Mesendoderm (in vitro differentiated cells): ENCODE data around the gene IFI6. TPM values are rescaled to one million over a fixed set of nuclear protein-coding genes. Genes with fewer than 3 reads are reported as not detected.

Experiments used
- DNase-seq: peaks from one replicate; pipeline ENCODE4 v3.0.0; 2013
- H2AK5ac ChIP-seq: 2 replicates; pipeline ENCODE4 v1.6.1; 2013; ENCODE audit warnings: low read length, inconsistent platforms
- H2BK120ac ChIP-seq: 2 replicates; pipeline ENCODE4 v1.6.1; 2013; ENCODE audit warnings: low read depth, mild to moderate bottlenecking, low read length, moderate library complexity, mixed read lengths
- H2BK15ac ChIP-seq: replicated peaks from 2 replicates; pipeline ENCODE4 v1.6.1; 2013; ENCODE audit warnings: low read depth, mild to moderate bottlenecking, moderate library complexity
- H2BK5ac ChIP-seq: 2 replicates; pipeline ENCODE4 v1.6.1; 2013; ENCODE audit warnings: low read length, inconsistent platforms
- H3K18ac ChIP-seq: 2 replicates; pipeline ENCODE4 v1.6.1; 2013; ENCODE audit warnings: mild to moderate bottlenecking, low read length, mixed read lengths
- H3K23ac ChIP-seq: one replicate; pipeline ENCODE4 v1.6.1; 2013; ENCODE audit warnings: low read length
- H3K27ac ChIP-seq: 2 replicates; pipeline ENCODE4 v1.5.1; 2013; ENCODE audit warnings: low read depth, mild to moderate bottlenecking, inconsistent platforms, low read length, moderate library complexity
- H3K27me3 ChIP-seq: 2 replicates; pipeline ENCODE4 v1.6.1; 2013; ENCODE audit warnings: low read length, control low read depth, mild to moderate bottlenecking, inconsistent platforms; ENCODE audit not compliant: insufficient read depth, poor library complexity
- H3K36me3 ChIP-seq: 2 replicates; pipeline ENCODE4 v1.6.1; 2013; ENCODE audit warnings: low read length, inconsistent platforms; ENCODE audit not compliant: control insufficient read depth, insufficient read depth
- H3K4ac ChIP-seq: one replicate; pipeline ENCODE4 v1.6.1; 2013; ENCODE audit warnings: low read depth, mild to moderate bottlenecking, low read length, moderate library complexity
- H3K4me1 ChIP-seq: 2 replicates; pipeline ENCODE4 v1.6.1; 2013; ENCODE audit warnings: low read depth, low read length, inconsistent platforms; ENCODE audit not compliant: control insufficient read depth
- H3K4me2 ChIP-seq: 2 replicates; pipeline ENCODE4 v1.6.1; 2013; ENCODE audit warnings: low read length
- H3K4me3 ChIP-seq: 2 replicates; pipeline ENCODE4 v1.5.1; 2013; ENCODE audit warnings: mild to moderate bottlenecking, low read length
- H3K56ac ChIP-seq: one replicate; pipeline ENCODE4 v1.6.1; 2013; ENCODE audit warnings: low read length
- H3K79me1 ChIP-seq: 2 replicates; pipeline ENCODE4 v1.6.1; 2013; ENCODE audit warnings: low read length, inconsistent platforms
- H3K79me2 ChIP-seq: 2 replicates; pipeline ENCODE4 v1.6.1; 2013; ENCODE audit warnings: mild to moderate bottlenecking, low read length; ENCODE audit not compliant: control insufficient read depth, insufficient read depth
- H3K9ac ChIP-seq: 2 replicates; pipeline ENCODE4 v1.6.1; 2013; ENCODE audit warnings: low read length, inconsistent platforms
- H4K5ac ChIP-seq: one replicate; pipeline ENCODE4 v1.6.1; 2013; ENCODE audit warnings: low read length
- H4K8ac ChIP-seq: one replicate; pipeline ENCODE4 v1.6.1; 2013; ENCODE audit warnings: low read depth, mild to moderate bottlenecking, control low read depth, low read length, moderate library complexity
- WGBS: extraction: QIAGEN DNeasy Blood & Tissue Kit; methylation state at CpG from one replicate; pipeline ENCODE4 v1.1.7; 2013; ENCODE audit warnings: low lambda C conversion rate, missing lambda C conversion rate; ENCODE audit not compliant: insufficient coverage; ENCODE audit errors: extremely low coverage; 5-methylcytosine and 5-hydroxymethylcytosine counted together
- polyA plus RNA-seq, 2 experiments: library from polyadenylated mRNA; stranded (reverse); fragments of 200-250 nt; gene quantifications; one replicate each; pipeline ENCODE4 v1.2.3, GENCODE V29; 2013

Gene IFI6
- 1.1 TPM for polyA plus RNA-seq (2013, experiment 1 of 2)
- 1.4 TPM for polyA plus RNA-seq (2013, experiment 2 of 2)

- H2BK120ac ChIP-seq, result no peak within 1 kb of the TSS
- no peaks in the 10 kb centered on the region for H3K4me1 ChIP-seq
- no peak within 1 kb of the TSS for H3K4ac ChIP-seq
- peak within 1 kb of the TSS; percentile 27 for H3K56ac ChIP-seq
- no peak within 1 kb of the TSS for H3K4me3 ChIP-seq
- peak within 1 kb of the TSS; percentile 38 for H3K4me2 ChIP-seq
- H3K9ac ChIP-seq, result peak within 1 kb of the TSS; percentile 12
- H4K5ac ChIP-seq, result no peak within 1 kb of the TSS
- no CpG with 5 or more reads among the region's 10 CpGs for WGBS
- H3K27ac ChIP-seq, result no peak within 1 kb of the TSS
- H3K27me3 ChIP-seq, result no peaks in the 10 kb centered on the region
- no peak within 1 kb of the TSS for H2BK5ac ChIP-seq
- no peak within 1 kb of the TSS for H2AK5ac ChIP-seq
- H2BK15ac ChIP-seq, result no peak within 1 kb of the TSS
- H4K8ac ChIP-seq, result no peak within 1 kb of the TSS
- H3K36me3 ChIP-seq, result no peaks in the 10 kb centered on the region
- H3K18ac ChIP-seq, result no peak within 1 kb of the TSS
- H3K79me2 ChIP-seq, result no peaks in the 10 kb centered on the region
- H3K79me1 ChIP-seq, result no peaks in the 10 kb centered on the region
- peak; percentile 95 for DNase-seq
- no peak within 1 kb of the TSS for H3K23ac ChIP-seq
Measured at GRCh38 chr1:27671964-27672749, at the start of gene IFI6. TSS of gene IFI6 (minus strand) at chr1:27672192. CDS start at chr1:27669314, 2,878 bp downstream.

GRCh38 chr1:27719286-27720251 is 47.6 kb upstream of the IFI6 start:
- H2BK15ac ChIP-seq, result no peak overlapping the region
- no peak overlapping the region for H3K23ac ChIP-seq
- no peak overlapping the region for H2BK5ac ChIP-seq
- H3K4me1 ChIP-seq, result no peaks in the 10 kb centered on the region
- no peak overlapping the region for H4K5ac ChIP-seq
- DNase-seq, result no peak
- no peaks in the 10 kb centered on the region for H3K79me2 ChIP-seq
- no peak overlapping the region for H2BK120ac ChIP-seq
- no peak overlapping the region for H4K8ac ChIP-seq
- H3K4ac ChIP-seq, result no peak overlapping the region
- H3K27me3 ChIP-seq, result no peaks in the 10 kb centered on the region
- H3K36me3 ChIP-seq, result no peaks in the 10 kb centered on the region
- H3K18ac ChIP-seq, result no peak overlapping the region
- H3K56ac ChIP-seq, result no peak overlapping the region
- H3K27ac ChIP-seq, result no peak overlapping the region
- H3K4me2 ChIP-seq, result no peak overlapping the region
- no peaks in the 10 kb centered on the region for H3K79me1 ChIP-seq
- WGBS, result no CpG with 5 or more reads among the region's 5 CpGs
- no peak overlapping the region for H2AK5ac ChIP-seq
- no peak overlapping the region for H3K4me3 ChIP-seq
- H3K9ac ChIP-seq, result no peak overlapping the region

- H3K56ac ChIP-seq, result no peak overlapping the region
- H3K27ac ChIP-seq, result no peak overlapping the region
- no peaks in the 10 kb centered on the region for H3K79me2 ChIP-seq
- no peak overlapping the region for H2AK5ac ChIP-seq
- no peaks in the 10 kb centered on the region for H3K4me1 ChIP-seq
- H2BK5ac ChIP-seq, result no peak overlapping the region
- no peak overlapping the region for H3K9ac ChIP-seq
- no peak overlapping the region for H4K8ac ChIP-seq
- no peak overlapping the region for H3K4me3 ChIP-seq
- H4K5ac ChIP-seq, result no peak overlapping the region
- no peak for DNase-seq
- no peak overlapping the region for H3K4me2 ChIP-seq
- no peaks in the 10 kb centered on the region for H3K27me3 ChIP-seq
- H2BK15ac ChIP-seq, result no peak overlapping the region
- no peak overlapping the region for H3K4ac ChIP-seq
- no peak overlapping the region for H3K18ac ChIP-seq
- WGBS, result no CpG with 5 or more reads among the region's 2 CpGs
- H3K23ac ChIP-seq, result no peak overlapping the region
- H3K79me1 ChIP-seq, result no peaks in the 10 kb centered on the region
- no peak overlapping the region for H2BK120ac ChIP-seq
- H3K36me3 ChIP-seq, result no peaks in the 10 kb centered on the region
Measured at GRCh38 chr1:27716262-27716895, 44.4 kb upstream of the IFI6 start.

- Histone ChIP-seq H3K27ac (no peak overlapping the region), H3K27me3 (no peaks in the 10 kb centered on the region), H2AK5ac (no peak overlapping the region), H2BK15ac (no peak overlapping the region), H3K4me1 (no peaks in the 10 kb centered on the region), H3K9ac (no peak overlapping the region), H2BK120ac (no peak overlapping the region), H3K23ac (no peak overlapping the region), H3K79me2 (no peaks in the 10 kb centered on the region), H3K56ac (no peak overlapping the region), H3K36me3 (no peaks in the 10 kb centered on the region), H3K18ac (no peak overlapping the region), H3K4ac (no peak overlapping the region), H3K4me3 (no peak overlapping the region), H3K79me1 (no peaks in the 10 kb centered on the region), H4K5ac (no peak overlapping the region), H4K8ac (no peak overlapping the region), H2BK5ac (no peak overlapping the region), H3K4me2 (no peak overlapping the region)
- no CpG with 5 or more reads among the region's 3 CpGs for WGBS
- no peak for DNase-seq
Measured at GRCh38 chr1:27713869-27714513, 42.0 kb upstream of the IFI6 start.

GRCh38 chr1:27713139-27713725 is 41.2 kb upstream of the IFI6 start:
- no peak for DNase-seq
- no peaks in the 10 kb centered on the region for H3K4me1 ChIP-seq
- no peak overlapping the region for H3K27ac ChIP-seq
- no peak overlapping the region for H2BK120ac ChIP-seq
- no peaks in the 10 kb centered on the region for H3K79me2 ChIP-seq
- H3K56ac ChIP-seq, result no peak overlapping the region
- no peak overlapping the region for H3K23ac ChIP-seq
- H2BK15ac ChIP-seq, result no peak overlapping the region
- no peaks in the 10 kb centered on the region for H3K36me3 ChIP-seq
- no peak overlapping the region for H3K18ac ChIP-seq
- H4K8ac ChIP-seq, result no peak overlapping the region
- H3K27me3 ChIP-seq, result no peaks in the 10 kb centered on the region
- no peak overlapping the region for H3K4ac ChIP-seq
- no peak overlapping the region for H2AK5ac ChIP-seq
- no peaks in the 10 kb centered on the region for H3K79me1 ChIP-seq
- no peak overlapping the region for H4K5ac ChIP-seq
- no CpG with 5 or more reads among the region's 3 CpGs for WGBS
- H3K4me2 ChIP-seq, result no peak overlapping the region
- no peak overlapping the region for H3K9ac ChIP-seq
- no peak overlapping the region for H2BK5ac ChIP-seq
- no peak overlapping the region for H3K4me3 ChIP-seq
